Lung (tissue), 12 donors: Measurements from ENCODE around the gene SLC35A5. TPM values are rescaled to one million over a fixed set of nuclear protein-coding genes. Genes with fewer than 3 reads are reported as not detected.

ENCODE experiments used
- ATAC-seq: fragments of 200-7000 bp; cut with Tn5 transposase; one replicate; pipeline ENCODE4 v1.9.1; 2020; ENCODE audit warnings: moderate number of reproducible peaks; ENCODE audit not compliant: insufficient read depth, low FRiP score
- DNase-seq, 3 donors: peaks; one replicate each; pipeline ENCODE4 v3.0.0-alpha.2; 2013 to 2017
- H3K27ac ChIP-seq, 2 donors: one replicate each; pipeline ENCODE4 v1.5.1; 2013; ENCODE audit warnings: mild to moderate bottlenecking in 2 of 2, moderate library complexity in 2 of 2, control low read depth in 1 of 2, inconsistent platforms in 1 of 2, low read depth in 1 of 2, low read length in 1 of 2
- H3K27me3 ChIP-seq, 3 donors: one replicate each; pipeline ENCODE4 v1.5.1; 2013; ENCODE audit warnings: low read length in 2 of 3; ENCODE audit not compliant: control insufficient read depth in 3 of 3, insufficient read depth in 3 of 3
- H3K36me3 ChIP-seq, 4 donors: one replicate each; pipeline ENCODE4 v1.5.1; 2013; ENCODE audit warnings: low read length in 4 of 4, mild to moderate bottlenecking in 1 of 4, moderate library complexity in 1 of 4; ENCODE audit not compliant: control insufficient read depth in 4 of 4, insufficient read depth in 4 of 4
- H3K4me1 ChIP-seq, 5 donors: one replicate each; pipeline ENCODE4 v1.5.1; 2013; ENCODE audit warnings: low read length in 5 of 5, mild to moderate bottlenecking in 2 of 5, moderate library complexity in 1 of 5; ENCODE audit not compliant: control insufficient read depth in 5 of 5, insufficient read depth in 5 of 5
- H3K4me3 ChIP-seq: one replicate; pipeline ENCODE4 v1.5.1; 2013; ENCODE audit warnings: mild to moderate bottlenecking, control low read depth, moderate library complexity
- H3K9ac ChIP-seq, 2 donors: one replicate each; pipeline ENCODE4 v1.5.1; 2013; ENCODE audit warnings: low read length in 2 of 2, control low read depth in 1 of 2; ENCODE audit not compliant: insufficient read depth in 1 of 2
- H3K9me3 ChIP-seq, 4 donors: one replicate each; pipeline ENCODE4 v1.5.1; 2013; ENCODE audit warnings: low read length in 3 of 4, mild to moderate bottlenecking in 1 of 4, moderate library complexity in 1 of 4; ENCODE audit not compliant: control insufficient read depth in 4 of 4, insufficient read depth in 3 of 4
- WGBS, 2 donors: extraction: QIAGEN DNeasy Blood & Tissue Kit; methylation state at CpG; one replicate each; pipeline ENCODE4 v1.1.7; 2013; 5-methylcytosine and 5-hydroxymethylcytosine counted together
- polyA plus RNA-seq, 2 donors: library from polyadenylated mRNA; stranded (reverse); fragments of 200-250 nt; gene quantifications; one replicate each; pipeline ENCODE4 v1.2.1, GENCODE V29; 2013
- total RNA-seq, 2 donors: library from RNA; depleted of rRNA in 1 of 2; stranded (reverse); fragments of >200 nt in 1 of 2; gene quantifications; one replicate each; pipeline ENCODE4 v1.2.1, GENCODE V29; 2014 to 2021
- TF ChIP-seq, protein P1 (sequence below): IDR thresholded peaks from 2 replicates; pipeline ENCODE4 v1.5.1; 2012; ENCODE audit warnings: mild to moderate bottlenecking; ENCODE audit errors: control extremely low read depth, extremely low read depth
- donor health status: control.
- donor health status: control.
- donor health status: Bipolar disorder and iron deficiency.
- donor health status: healthy.
- donor health status: DM: yes; HTN: yes; CAD: no.

SLC35A5 gene
- total and polyA plus RNA-seq, 4 donors = 11.1 to 63.3 (median 25.1) TPM

DNA sequence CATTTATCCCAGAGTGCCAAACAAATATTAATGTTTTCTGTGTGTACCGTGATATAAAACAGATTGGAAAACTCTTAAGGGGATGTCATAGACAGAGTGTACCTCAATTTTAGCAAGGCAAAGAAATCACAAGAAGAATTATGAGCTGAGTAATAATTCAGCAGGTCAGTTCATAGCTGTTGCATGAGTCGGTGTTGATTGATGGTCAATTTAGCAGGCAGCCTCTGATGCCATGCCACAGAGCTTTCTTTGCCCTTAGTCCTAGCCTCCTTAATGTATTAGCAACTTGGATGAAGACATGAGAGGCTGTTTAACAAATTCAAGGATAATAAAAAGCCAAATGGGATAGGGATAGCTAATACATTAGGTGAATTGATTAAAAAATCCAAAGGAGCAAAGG, 6.8 kb downstream of the SLC35A5 start:
- peaks cover 6 to 12% (median 10%) of the 10 kb centered on the region in 4 donors for H3K36me3 ChIP-seq
- TF ChIP-seq, protein P1, sequence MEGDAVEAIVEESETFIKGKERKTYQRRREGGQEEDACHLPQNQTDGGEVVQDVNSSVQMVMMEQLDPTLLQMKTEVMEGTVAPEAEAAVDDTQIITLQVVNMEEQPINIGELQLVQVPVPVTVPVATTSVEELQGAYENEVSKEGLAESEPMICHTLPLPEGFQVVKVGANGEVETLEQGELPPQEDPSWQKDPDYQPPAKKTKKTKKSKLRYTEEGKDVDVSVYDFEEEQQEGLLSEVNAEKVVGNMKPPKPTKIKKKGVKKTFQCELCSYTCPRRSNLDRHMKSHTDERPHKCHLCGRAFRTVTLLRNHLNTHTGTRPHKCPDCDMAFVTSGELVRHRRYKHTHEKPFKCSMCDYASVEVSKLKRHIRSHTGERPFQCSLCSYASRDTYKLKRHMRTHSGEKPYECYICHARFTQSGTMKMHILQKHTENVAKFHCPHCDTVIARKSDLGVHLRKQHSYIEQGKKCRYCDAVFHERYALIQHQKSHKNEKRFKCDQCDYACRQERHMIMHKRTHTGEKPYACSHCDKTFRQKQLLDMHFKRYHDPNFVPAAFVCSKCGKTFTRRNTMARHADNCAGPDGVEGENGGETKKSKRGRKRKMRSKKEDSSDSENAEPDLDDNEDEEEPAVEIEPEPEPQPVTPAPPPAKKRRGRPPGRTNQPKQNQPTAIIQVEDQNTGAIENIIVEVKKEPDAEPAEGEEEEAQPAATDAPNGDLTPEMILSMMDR = no peak
- H3K9ac ChIP-seq = no peak overlapping the region
- DNase-seq (no peak), ATAC-seq (no peak)
- WGBS, 2 donors = 90 to 93% methylated on average over 2 of the region's 2 CpGs
- no peaks in the 10 kb centered on the region for H3K9me3 ChIP-seq
- H3K4me1 ChIP-seq = peaks cover 0 to 2% (median 0%) of the 10 kb centered on the region in 5 donors
- H3K27me3 ChIP-seq = no peaks in the 10 kb centered on the region
- H3K27ac ChIP-seq = no peak overlapping the region
- H3K4me3 ChIP-seq = no peak overlapping the region

GRCh38 chr3:112569265-112569664, 7.4 kb downstream of the SLC35A5 start:
- TF ChIP-seq, protein P1 = no peak
- Histone ChIP-seq H3K36me3 (peaks cover 7 to 12% (median 10%) of the 10 kb centered on the region in 4 donors), H3K4me3 (no peak overlapping the region), H3K9ac (no peak overlapping the region), H3K27ac (no peak overlapping the region), H3K4me1 (peaks cover 0 to 2% (median 0%) of the 10 kb centered on the region in 5 donors), H3K27me3 (no peaks in the 10 kb centered on the region), H3K9me3 (no peaks in the 10 kb centered on the region)
- DNase-seq = no peak
- WGBS, 2 donors = 19 to 37% methylated on average over 1 of the region's 1 CpG
- ATAC-seq = no peak

GRCh38 chr3:112572701-112573100, 10.9 kb downstream of the SLC35A5 start:
- Histone ChIP-seq H3K9me3 (no peaks in the 10 kb centered on the region), H3K4me1 (no peaks in the 10 kb centered on the region), H3K4me3 (no peak overlapping the region), H3K27me3 (no peaks in the 10 kb centered on the region), H3K9ac (no peak overlapping the region), H3K27ac (no peak overlapping the region), H3K36me3 (peaks cover 7 to 14% (median 9%) of the 10 kb centered on the region in 4 donors)
- no peak for ATAC-seq
- 37 to 69% methylated on average over 1 of the region's 1 CpG for whole genome bisulfite sequencing, 2 donors
- no peak for DNase-seq
- TF ChIP-seq, protein P1 = no peak

DNA sequence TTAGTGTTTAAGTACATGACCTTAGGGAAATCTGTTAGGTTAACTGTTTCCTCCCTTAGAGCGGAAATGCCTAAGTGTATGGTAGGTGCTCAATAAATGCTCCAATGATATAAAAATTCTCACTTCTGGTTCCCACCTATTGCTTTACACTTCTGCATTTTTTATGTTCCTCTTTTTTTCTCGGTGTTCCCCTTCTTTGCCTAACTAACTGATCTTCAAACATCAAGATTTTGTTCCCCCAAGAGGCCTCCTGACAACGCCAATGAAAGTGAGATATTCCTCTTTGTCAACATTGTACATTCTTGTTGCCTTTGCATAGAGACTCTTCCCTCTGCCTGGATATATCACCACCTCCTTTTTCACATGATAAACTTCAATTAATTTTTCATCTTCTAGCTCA, 17.4 kb downstream of the SLC35A5 start:
- DNase-seq = no peak
- no peak overlapping the region for H3K27ac ChIP-seq
- H3K9ac ChIP-seq = no peak overlapping the region
- no peaks in the 10 kb centered on the region for H3K27me3 ChIP-seq
- H3K4me3 ChIP-seq = no peak overlapping the region
- TF ChIP-seq, protein P1 = no peak
- H3K4me1 ChIP-seq = no peaks in the 10 kb centered on the region
- H3K36me3 ChIP-seq = peaks cover 0 to 44% (median 8%) of the 10 kb centered on the region in 4 donors
- 44 to 82% methylated on average over 3 of the region's 3 CpGs for WGBS, 2 donors
- no peaks in the 10 kb centered on the region for H3K9me3 ChIP-seq
- ATAC-seq = no peak
